Activated naive CD8-positive, alpha-beta T cell (primary cell): Measurements from ENCODE around the gene PTPN4.
"Not testable (repeated sequence)": the region's sequence is repeated elsewhere in the genome, so short reads cannot be mapped to it uniquely, and the experiment has no call there.

Experiments used
- H3K27ac Mint-ChIP-seq: one replicate; pipeline ENCODE4 v1.8.0; 2021; ENCODE audit warnings: mixed read lengths
- H3K27me3 Mint-ChIP-seq: one replicate; pipeline ENCODE4 v1.8.0; 2021; ENCODE audit warnings: mixed read lengths
- H3K36me3 Mint-ChIP-seq: one replicate; pipeline ENCODE4 v1.8.0; 2021; ENCODE audit warnings: mixed read lengths
- H3K4me1 Mint-ChIP-seq: one replicate; pipeline ENCODE4 v1.8.0; 2021; ENCODE audit warnings: low read depth, mixed read lengths
- H3K4me3 Mint-ChIP-seq: one replicate; pipeline ENCODE4 v1.8.0; 2021; ENCODE audit warnings: mild to moderate bottlenecking, mixed read lengths
- H3K9me3 Mint-ChIP-seq: one replicate; pipeline ENCODE4 v1.8.0; 2021; ENCODE audit warnings: low read depth, mixed read lengths

PTPN4 gene

GRCh38 chr2:119996896-119997891 is 237.5 kb downstream of the PTPN4 start:
- H3K4me1 Mint-ChIP-seq, H3K27me3 Mint-ChIP-seq, H3K9me3 Mint-ChIP-seq, H3K27ac Mint-ChIP-seq, H3K36me3 Mint-ChIP-seq, H3K4me3 Mint-ChIP-seq: not testable (repeated sequence)

- no peak overlapping the region for H3K27ac Mint-ChIP-seq
- no peaks in the 10 kb centered on the region for H3K27me3 Mint-ChIP-seq
- H3K36me3 Mint-ChIP-seq: peaks cover 4% of the 10 kb centered on the region
- H3K4me3 Mint-ChIP-seq: no peak overlapping the region
- H3K4me1 Mint-ChIP-seq: no peaks in the 10 kb centered on the region
- H3K9me3 Mint-ChIP-seq: no peaks in the 10 kb centered on the region
Observed at GRCh38 chr2:120001471-120001870, 241.7 kb downstream of the PTPN4 start.

- peaks cover 7% of the 10 kb centered on the region for H3K36me3 Mint-ChIP-seq
- H3K27me3 Mint-ChIP-seq: no peaks in the 10 kb centered on the region
- H3K27ac Mint-ChIP-seq: no peak overlapping the region
- H3K9me3 Mint-ChIP-seq: no peaks in the 10 kb centered on the region
- no peaks in the 10 kb centered on the region for H3K4me1 Mint-ChIP-seq
- H3K4me3 Mint-ChIP-seq: no peak overlapping the region
Observed at GRCh38 chr2:120004254-120004653, 244.5 kb downstream of the PTPN4 start.

GRCh38 chr2:120005834-120006521 is 246.3 kb downstream of the PTPN4 start:
- peaks cover 6% of the 10 kb centered on the region for H3K36me3 Mint-ChIP-seq
- no peak overlapping the region for H3K4me3 Mint-ChIP-seq
- no peaks in the 10 kb centered on the region for H3K9me3 Mint-ChIP-seq
- no peaks in the 10 kb centered on the region for H3K4me1 Mint-ChIP-seq
- no peak overlapping the region for H3K27ac Mint-ChIP-seq
- H3K27me3 Mint-ChIP-seq: no peaks in the 10 kb centered on the region

- no peaks in the 10 kb centered on the region for H3K27me3 Mint-ChIP-seq
- no peak overlapping the region for H3K27ac Mint-ChIP-seq
- no peak overlapping the region for H3K4me3 Mint-ChIP-seq
- H3K36me3 Mint-ChIP-seq: peaks cover 3% of the 10 kb centered on the region
- peaks cover 6% of the 10 kb centered on the region for H3K4me1 Mint-ChIP-seq
- no peaks in the 10 kb centered on the region for H3K9me3 Mint-ChIP-seq
Observed at GRCh38 chr2:120007851-120008250, 248.1 kb downstream of the PTPN4 start.

GRCh38 chr2:120012363-120012762 is 252.6 kb downstream of the PTPN4 start:
- H3K4me3 Mint-ChIP-seq: peak overlapping the region; percentile 83
- H3K9me3 Mint-ChIP-seq: no peaks in the 10 kb centered on the region
- H3K4me1 Mint-ChIP-seq: peaks cover 18% of the 10 kb centered on the region
- peaks cover 3% of the 10 kb centered on the region for H3K36me3 Mint-ChIP-seq
- no peak overlapping the region for H3K27ac Mint-ChIP-seq
- H3K27me3 Mint-ChIP-seq: no peaks in the 10 kb centered on the region

- Mint-ChIP-seq H3K4me1 (peaks cover 18% of the 10 kb centered on the region), H3K9me3 (no peaks in the 10 kb centered on the region), H3K27me3 (no peaks in the 10 kb centered on the region), H3K4me3 (peak within 1 kb of the TSS; percentile 86), H3K36me3 (peaks cover under 1% of the 10 kb centered on the region), H3K27ac (no peak within 1 kb of the TSS)
Observed at GRCh38 chr2:120012771-120013596, 253.3 kb downstream of the PTPN4 start, which contains the start of gene EPB41L5. TSS of gene EPB41L5 (plus strand) at chr2:120013077. CDS start at chr2:120019085, 6,008 bp downstream.

- Mint-ChIP-seq H3K36me3 (no peaks in the 10 kb centered on the region), H3K4me1 (peaks cover 18% of the 10 kb centered on the region), H3K27me3 (no peaks in the 10 kb centered on the region), H3K27ac (no peak overlapping the region), H3K4me3 (peak overlapping the region; percentile 86), H3K9me3 (no peaks in the 10 kb centered on the region)
Observed at GRCh38 chr2:120013597-120014223, 254.0 kb downstream of the PTPN4 start.

- peak overlapping the region; percentile 86 for H3K4me3 Mint-ChIP-seq
- no peak overlapping the region for H3K27ac Mint-ChIP-seq
- peaks cover 18% of the 10 kb centered on the region for H3K4me1 Mint-ChIP-seq
- H3K9me3 Mint-ChIP-seq: no peaks in the 10 kb centered on the region
- H3K36me3 Mint-ChIP-seq: no peaks in the 10 kb centered on the region
- no peaks in the 10 kb centered on the region for H3K27me3 Mint-ChIP-seq
Observed at GRCh38 chr2:120014226-120014980, 254.7 kb downstream of the PTPN4 start.

GRCh38 chr2:120016800-120017199 is 257.1 kb downstream of the PTPN4 start:
- peaks cover 3% of the 10 kb centered on the region for H3K36me3 Mint-ChIP-seq
- peaks cover 18% of the 10 kb centered on the region for H3K4me1 Mint-ChIP-seq
- no peaks in the 10 kb centered on the region for H3K9me3 Mint-ChIP-seq
- H3K4me3 Mint-ChIP-seq: no peak overlapping the region
- H3K27ac Mint-ChIP-seq: no peak overlapping the region
- no peaks in the 10 kb centered on the region for H3K27me3 Mint-ChIP-seq

GRCh38 chr2:120017201-120017600 is 257.5 kb downstream of the PTPN4 start:
- Mint-ChIP-seq H3K27me3 (no peaks in the 10 kb centered on the region), H3K27ac (no peak overlapping the region), H3K4me1 (peaks cover 16% of the 10 kb centered on the region), H3K4me3 (no peak overlapping the region), H3K36me3 (peaks cover 3% of the 10 kb centered on the region), H3K9me3 (no peaks in the 10 kb centered on the region)

- Mint-ChIP-seq H3K36me3 (peaks cover 9% of the 10 kb centered on the region), H3K4me1 (peaks cover 11% of the 10 kb centered on the region), H3K27ac (no peak overlapping the region), H3K27me3 (no peaks in the 10 kb centered on the region), H3K4me3 (no peak overlapping the region), H3K9me3 (no peaks in the 10 kb centered on the region)
Observed at GRCh38 chr2:120018549-120018948, 258.8 kb downstream of the PTPN4 start.

- Mint-ChIP-seq H3K36me3 (peaks cover 20% of the 10 kb centered on the region), H3K27ac (no peak overlapping the region), H3K9me3 (peaks cover 7% of the 10 kb centered on the region), H3K4me3 (no peak overlapping the region), H3K4me1 (no peaks in the 10 kb centered on the region), H3K27me3 (no peaks in the 10 kb centered on the region)
Observed at GRCh38 chr2:120020554-120020953, 260.8 kb downstream of the PTPN4 start.

GRCh38 chr2:120022505-120022904 is 262.8 kb downstream of the PTPN4 start:
- H3K27me3 Mint-ChIP-seq, H3K4me3 Mint-ChIP-seq, H3K27ac Mint-ChIP-seq, H3K4me1 Mint-ChIP-seq, H3K9me3 Mint-ChIP-seq: not testable (repeated sequence)
- H3K36me3 Mint-ChIP-seq: peaks cover 31% of the 10 kb centered on the region
